Esophagus muscularis mucosa (tissue), 3 donors: Measurements from ENCODE around the gene TPSAB1.
"Not testable (repeated sequence)": the region's sequence is repeated elsewhere in the genome, so short reads cannot be mapped to it uniquely, and the experiment has no call there.

Experiments used
- CTCF ChIP-seq, 3 experiments: fragments of 200-600 bp in 2 of 3; fragments of 450-650 bp in 1 of 3; sonication (generic) in 2 of 3; IDR thresholded peaks; one replicate each; pipeline ENCODE4 v1.5.1; 2017 to 2019; ENCODE audit warnings: antibody characterized with exemption in 3 of 3, mild to moderate bottlenecking in 2 of 3, moderate library complexity in 1 of 3
- POLR2A ChIP-seq: fragments of 450-650 bp; IDR thresholded peaks from one replicate; pipeline ENCODE4 v1.6.1; 2017; ENCODE audit warnings: antibody characterized with exemption, moderate library complexity, mild to moderate bottlenecking, low read depth
- POLR2AphosphoS5 ChIP-seq, 2 donors: sonication (generic); formaldehyde crosslinking; IDR thresholded peaks; one replicate each; pipeline ENCODE4 v1.6.1; 2017; ENCODE audit warnings: antibody characterized with exemption in 2 of 2

GRCh38 chr16:1271724-1272413 lies 31.4 kb downstream of the TPSAB1 start:
- not testable (repeated sequence) for TF ChIP-seq POLR2A; CTCF (IDR thresholded peaks at IDR 0.05); POLR2AphosphoS5 (IDR thresholded peaks at IDR 0.05)
